Tibial nerve (tissue), 4 donors: Measurements from ENCODE around the gene OCA2. TPM values are rescaled to one million over a fixed set of nuclear protein-coding genes. Genes with fewer than 3 reads are reported as not detected.

Experiments
- DNase-seq, 2 donors: peaks; one replicate each; pipeline ENCODE4 v3.0.0-alpha.2; 2019; ENCODE audit warnings: low spot score in 2 of 2
- H3K27ac ChIP-seq, 4 donors: fragments of 200-600 bp; sonication (generic) in 3 of 4; one replicate each; pipeline ENCODE4 v1.5.1; 2017 to 2019; ENCODE audit warnings: mild to moderate bottlenecking in 1 of 4
- H3K27me3 ChIP-seq, 2 donors: fragments of 200-600 bp; sonication (generic) in 1 of 2; one replicate each; pipeline versions ENCODE4 v1.5.1 to v1.6.0; 2017 to 2019
- H3K36me3 ChIP-seq, 3 donors: fragments of 200-600 bp; sonication (generic); one replicate each; pipeline ENCODE4 v1.5.1; 2018 to 2019
- H3K4me1 ChIP-seq, 4 donors: fragments of 200-600 bp; sonication (generic) in 3 of 4; one replicate each; pipeline ENCODE4 v1.5.1; 2017 to 2019
- H3K4me3 ChIP-seq, 4 donors: fragments of 200-600 bp; sonication (generic) in 3 of 4; one replicate each; pipeline ENCODE4 v1.5.1; 2017 to 2019; ENCODE audit warnings: mild to moderate bottlenecking in 1 of 4, moderate library complexity in 1 of 4
- H3K9me3 ChIP-seq, 4 donors: fragments of 200-600 bp; sonication (generic) in 3 of 4; one replicate each; pipeline ENCODE4 v1.5.1; 2017 to 2019
- CTCF ChIP-seq, 5 experiments: fragments of 200-600 bp in 3 of 5; fragments of 450-650 bp in 2 of 5; sonication (generic) in 3 of 5; IDR thresholded peaks; one replicate each; pipeline ENCODE4 v1.5.1; 2016 to 2019; ENCODE audit warnings: antibody characterized with exemption in 5 of 5, mild to moderate bottlenecking in 3 of 5, moderate library complexity in 2 of 5
- EP300 ChIP-seq, 2 donors: sonication (generic); formaldehyde crosslinking; IDR thresholded peaks; one replicate each; pipeline ENCODE4 v1.6.1; 2017; ENCODE audit warnings: antibody characterized with exemption in 2 of 2, mild to moderate bottlenecking in 1 of 2
- POLR2A ChIP-seq, 2 donors: fragments of 450-650 bp; IDR thresholded peaks; one replicate each; pipeline ENCODE4 v1.6.1; 2017; ENCODE audit warnings: antibody characterized with exemption in 2 of 2, mild to moderate bottlenecking in 2 of 2, moderate library complexity in 2 of 2
- WGBS, 2 donors: methylation state at CpG; one replicate each; pipeline ENCODE4 v1.1.5; 2018; 5-methylcytosine and 5-hydroxymethylcytosine counted together
- total RNA-seq, 4 donors: library from RNA; depleted of rRNA; stranded (reverse); fragments of >200 nt; gene quantifications; one replicate each; pipeline ENCODE4 v1.1.0, GENCODE V29; 2016

Gene OCA2
- total RNA-seq, 4 donors from 2014 or later = 2.7 to 19.7 (median 6.5) TPM; not detected in 1

DNA sequence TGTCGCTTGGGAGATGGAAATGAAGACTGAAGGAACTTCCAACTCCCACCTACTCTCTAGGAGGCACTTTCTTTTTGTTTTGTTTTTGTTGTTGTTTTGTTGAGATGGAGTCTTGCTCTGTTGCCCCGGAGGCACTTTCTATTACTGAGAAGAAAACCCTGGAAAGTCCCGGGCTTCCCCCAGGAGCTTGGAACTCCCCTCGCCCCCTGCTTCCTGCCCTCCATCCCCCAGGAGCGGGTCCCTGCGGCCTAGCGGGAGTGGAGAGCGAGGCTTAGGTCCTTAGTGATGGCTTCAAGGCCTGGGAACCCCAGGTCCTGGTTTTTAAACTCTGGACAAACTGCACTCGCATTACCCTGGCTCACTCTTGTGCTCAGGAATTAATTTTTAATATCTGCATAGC, 195.7 kb downstream of the OCA2 start:
- peaks cover 0 to 22% (median 0%) of the 10 kb centered on the region in 4 donors for H3K9me3 ChIP-seq
- H3K4me1 ChIP-seq = no peaks in the 10 kb centered on the region
- H3K4me3 ChIP-seq = no peak overlapping the region
- H3K27ac ChIP-seq = no peak overlapping the region
- TF ChIP-seq EP300 (IDR thresholded peaks at IDR 0.05) (no peak), POLR2A (IDR thresholded peaks at IDR 0.05) (no peak), CTCF (IDR thresholded peaks at IDR 0.05) (no peak)
- 83 to 84% methylated on average over 9 of the region's 9 CpGs for WGBS, 2 donors
- H3K27me3 ChIP-seq = no peaks in the 10 kb centered on the region
- H3K36me3 ChIP-seq = no peaks in the 10 kb centered on the region
- no peak for DNase-seq

DNA sequence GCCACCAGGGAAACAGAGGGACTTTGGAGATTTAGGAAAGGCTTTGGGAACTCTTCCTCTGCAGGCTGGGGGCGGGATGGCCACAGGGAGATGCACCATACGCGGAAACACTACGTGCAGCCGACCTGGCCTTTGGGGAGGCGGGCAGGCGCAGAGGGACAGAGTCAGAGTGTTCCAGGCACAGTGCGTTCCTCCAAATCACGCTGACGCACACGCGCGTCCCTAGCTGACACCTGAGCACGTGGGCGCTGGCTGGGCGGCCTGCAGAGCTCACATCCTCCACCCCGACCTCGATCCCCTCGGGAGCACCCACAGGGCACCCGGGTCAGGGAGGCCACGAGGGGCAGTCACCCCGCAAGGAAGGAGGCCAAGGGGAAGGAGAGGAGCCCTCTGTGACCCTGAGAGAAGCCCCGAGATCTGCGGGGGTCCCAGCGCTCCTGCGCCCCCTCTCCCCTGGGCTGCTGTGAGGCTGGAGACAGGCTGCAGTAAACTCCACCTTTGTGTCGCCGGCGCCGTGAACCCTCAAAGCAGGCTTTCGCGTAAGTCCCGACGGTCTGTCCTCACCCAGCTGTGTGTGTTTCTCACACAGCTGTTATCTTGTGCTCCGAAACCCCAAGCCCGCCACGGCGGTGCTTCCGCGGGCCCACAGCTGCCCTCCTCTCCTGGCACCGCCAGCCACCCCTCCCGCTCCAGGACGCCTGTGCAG, 196.3 kb downstream of the OCA2 start:
- H3K27me3 ChIP-seq = no peaks in the 10 kb centered on the region
- 78 to 92% methylated on average over 18 to 40 of the region's 43 CpGs for WGBS, 2 donors
- TF ChIP-seq POLR2A (IDR thresholded peaks at IDR 0.05) (no peak), CTCF (IDR thresholded peaks at IDR 0.05) (no peak), EP300 (IDR thresholded peaks at IDR 0.05) (no peak)
- no peak for DNase-seq
- no peaks in the 10 kb centered on the region for H3K4me1 ChIP-seq
- peaks cover 0 to 17% (median 0%) of the 10 kb centered on the region in 4 donors for H3K9me3 ChIP-seq
- H3K27ac ChIP-seq = no peak overlapping the region
- H3K4me3 ChIP-seq = no peak overlapping the region
- H3K36me3 ChIP-seq = no peaks in the 10 kb centered on the region

- Histone ChIP-seq H3K4me3 (no peak overlapping the region), H3K9me3 (peaks cover 0 to 15% (median 0%) of the 10 kb centered on the region in 4 donors), H3K27ac (no peak overlapping the region), H3K36me3 (no peaks in the 10 kb centered on the region), H3K27me3 (no peaks in the 10 kb centered on the region), H3K4me1 (no peaks in the 10 kb centered on the region)
- TF ChIP-seq EP300 (IDR thresholded peaks at IDR 0.05) (no peak), CTCF (IDR thresholded peaks at IDR 0.05) (no peak)
- DNase-seq = no peak
- WGBS, 2 donors = 91 to 93% methylated on average over 5 of the region's 5 CpGs
Measured at GRCh38 chr15:27899583-27900285, 199.4 kb downstream of the OCA2 start.

- no peak for TF ChIP-seq EP300 (IDR thresholded peaks at IDR 0.05)
- TF ChIP-seq POLR2A (IDR thresholded peaks at IDR 0.05) = no peak
- no peak for TF ChIP-seq CTCF (IDR thresholded peaks at IDR 0.05)
- no peaks in the 10 kb centered on the region for H3K4me1 ChIP-seq
- 80 to 89% methylated on average over 6 to 9 of the region's 9 CpGs for WGBS, 2 donors
Measured at GRCh38 chr15:27897481-27897880, 201.6 kb downstream of the OCA2 start.

DNA sequence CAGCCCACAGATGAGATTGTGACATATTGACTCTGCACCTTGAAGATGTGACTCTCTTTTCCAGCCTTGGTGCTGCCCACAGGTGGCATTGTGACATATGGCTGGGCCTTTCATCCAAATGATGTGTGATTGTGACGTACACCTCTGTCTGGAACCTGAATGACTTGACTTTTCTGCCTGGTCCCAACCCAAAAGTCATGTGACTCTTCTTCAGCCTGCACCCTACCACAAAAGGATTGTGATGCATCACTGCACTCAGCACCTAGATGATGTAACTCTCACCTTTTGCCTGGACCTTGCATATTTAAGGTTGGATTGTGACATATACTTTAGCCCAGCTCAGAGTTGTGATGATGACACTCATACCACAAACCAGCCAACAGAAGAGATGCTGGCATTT, 204.5 kb downstream of the OCA2 start:
- no peaks in the 10 kb centered on the region for H3K36me3 ChIP-seq
- no peaks in the 10 kb centered on the region for H3K4me1 ChIP-seq
- H3K27me3 ChIP-seq = no peaks in the 10 kb centered on the region
- TF ChIP-seq EP300 (IDR thresholded peaks at IDR 0.05) (no peak), CTCF (IDR thresholded peaks at IDR 0.05) (no peak), POLR2A (IDR thresholded peaks at IDR 0.05) (no peak)
- no peak overlapping the region for H3K27ac ChIP-seq
- H3K9me3 ChIP-seq = peaks cover 0 to 55% (median 8%) of the 10 kb centered on the region in 4 donors
- WGBS, 2 donors = 71 to 78% methylated on average over 1 of the region's 1 CpG
- no peak overlapping the region for H3K4me3 ChIP-seq
- no peak for DNase-seq

More at GRCh38 chr15:27897481-27897880, 201.6 kb downstream of the OCA2 start:
- no peak for DNase-seq
- peaks cover 0 to 27% (median 3%) of the 10 kb centered on the region in 4 donors for H3K9me3 ChIP-seq
- H3K27me3 ChIP-seq = no peaks in the 10 kb centered on the region
- no peak overlapping the region for H3K4me3 ChIP-seq
- H3K27ac ChIP-seq = no peak overlapping the region
- no peaks in the 10 kb centered on the region for H3K36me3 ChIP-seq
